ENCODE measurements around the gene PLXNB3. TPM values are rescaled to one million over a fixed set of nuclear protein-coding genes. Genes with fewer than 3 reads are reported as not detected.
A peak's percentile ranks its signal among the peaks of the same experiment; 100 is the strongest.

The PLXNB3 gene
- total and polyA plus RNA-seq, 5 experiments from 2014 or later, result 0.34 to 0.41 TPM; not detected in 3

- no peaks in the 10 kb centered on the region for H3K4me1 Mint-ChIP-seq
- DNase-seq, result no peak
- POLR2A ChIA-PET, result no interaction called here
- H3K9me3 Mint-ChIP-seq, result no peaks in the 10 kb centered on the region
- H3K27ac Mint-ChIP-seq, result no peak overlapping the region
- H3K36me3 Mint-ChIP-seq, result no peaks in the 10 kb centered on the region
- H3K27me3 Mint-ChIP-seq, result no peaks in the 10 kb centered on the region
- H3K4me3 Mint-ChIP-seq, result no peak overlapping the region
- no peak for ATAC-seq
Observed at GRCh38 chrX:153773741-153774575, 9.9 kb downstream of the PLXNB3 start.

- no peaks in the 10 kb centered on the region for H3K27me3 Mint-ChIP-seq
- no peak overlapping the region for H3K27ac Mint-ChIP-seq
- H3K4me1 Mint-ChIP-seq, result peaks cover 0 to 2% (median 1%) of the 10 kb centered on the region in 4 donors
- ATAC-seq, result no peak
- POLR2A ChIA-PET, result no interaction called here
- DNase-seq, result no peak
- H3K36me3 Mint-ChIP-seq, result no peaks in the 10 kb centered on the region
- no peak overlapping the region for H3K4me3 Mint-ChIP-seq
- H3K9me3 Mint-ChIP-seq, result no peaks in the 10 kb centered on the region
Observed at GRCh38 chrX:153774576-153775292, 10.7 kb downstream of the PLXNB3 start.

- Mint-ChIP-seq H3K9me3 (no peaks in the 10 kb centered on the region), H3K27ac (no peak overlapping the region), H3K36me3 (no peaks in the 10 kb centered on the region), H3K27me3 (no peaks in the 10 kb centered on the region), H3K4me1 (peaks cover 6 to 10% (median 8%) of the 10 kb centered on the region in 4 donors), H3K4me3 (no peak overlapping the region)
- POLR2A ChIA-PET, result no interaction called here
- DNase-seq, result no peak
- no peak for ATAC-seq
Observed at GRCh38 chrX:153775293-153776119, 11.5 kb downstream of the PLXNB3 start.

- POLR2A ChIA-PET, result no interaction called here
- ATAC-seq (no peak), DNase-seq (no peak)
- H3K27ac Mint-ChIP-seq, result no peak overlapping the region
- H3K9me3 Mint-ChIP-seq, result no peaks in the 10 kb centered on the region
- peaks cover 6 to 10% (median 8%) of the 10 kb centered on the region in 4 donors for H3K4me1 Mint-ChIP-seq
- H3K36me3 Mint-ChIP-seq, result no peaks in the 10 kb centered on the region
- no peak overlapping the region for H3K4me3 Mint-ChIP-seq
- no peaks in the 10 kb centered on the region for H3K27me3 Mint-ChIP-seq
Observed at GRCh38 chrX:153776120-153776599, 12.1 kb downstream of the PLXNB3 start.

GRCh38 chrX:153776611-153777045 is 12.6 kb downstream of the PLXNB3 start:
- no peaks in the 10 kb centered on the region for H3K27me3 Mint-ChIP-seq
- POLR2A ChIA-PET, result no interaction called here
- no peak for DNase-seq
- peaks cover 6 to 10% (median 8%) of the 10 kb centered on the region in 4 donors for H3K4me1 Mint-ChIP-seq
- ATAC-seq, result no peak
- H3K4me3 Mint-ChIP-seq, result no peak overlapping the region
- no peaks in the 10 kb centered on the region for H3K36me3 Mint-ChIP-seq
- no peak overlapping the region for H3K27ac Mint-ChIP-seq
- H3K9me3 Mint-ChIP-seq, result no peaks in the 10 kb centered on the region

GRCh38 chrX:153777261-153778090 is 13.4 kb downstream of the PLXNB3 start:
- no peaks in the 10 kb centered on the region for H3K27me3 Mint-ChIP-seq
- no peak overlapping the region for H3K4me3 Mint-ChIP-seq
- DNase-seq, result no peak
- POLR2A ChIA-PET, result no interaction called here
- no peak overlapping the region for H3K27ac Mint-ChIP-seq
- H3K4me1 Mint-ChIP-seq, result peaks cover 6 to 10% (median 8%) of the 10 kb centered on the region in 4 donors
- ATAC-seq, result no peak
- no peaks in the 10 kb centered on the region for H3K36me3 Mint-ChIP-seq
- H3K9me3 Mint-ChIP-seq, result no peaks in the 10 kb centered on the region

GRCh38 chrX:153778181-153778580 is 14.1 kb downstream of the PLXNB3 start:
- Mint-ChIP-seq H3K27me3 (no peaks in the 10 kb centered on the region), H3K4me1 (peaks cover 6 to 10% (median 8%) of the 10 kb centered on the region in 4 donors), H3K27ac (no peak overlapping the region), H3K4me3 (no peak overlapping the region), H3K36me3 (no peaks in the 10 kb centered on the region), H3K9me3 (no peaks in the 10 kb centered on the region)
- DNase-seq (no peak), ATAC-seq (no peak)
- POLR2A ChIA-PET, result no interaction called here

GRCh38 chrX:153778684-153779101 is 14.6 kb downstream of the PLXNB3 start:
- DNase-seq, result no peak
- no peaks in the 10 kb centered on the region for H3K27me3 Mint-ChIP-seq
- H3K4me3 Mint-ChIP-seq, result no peak overlapping the region
- POLR2A ChIA-PET, result no interaction called here
- H3K9me3 Mint-ChIP-seq, result no peaks in the 10 kb centered on the region
- H3K4me1 Mint-ChIP-seq, result peaks cover 6 to 10% (median 8%) of the 10 kb centered on the region in 4 donors
- no peak for ATAC-seq
- H3K36me3 Mint-ChIP-seq, result no peaks in the 10 kb centered on the region
- H3K27ac Mint-ChIP-seq, result no peak overlapping the region

GRCh38 chrX:153779891-153780677 is 16.0 kb downstream of the PLXNB3 start:
- POLR2A ChIA-PET, result no interaction called here
- Mint-ChIP-seq H3K4me1 (peaks cover 6 to 10% (median 8%) of the 10 kb centered on the region in 4 donors), H3K4me3 (peak overlapping the region in 7 of 10 donors; percentile 4 to 78 (median 18)), H3K36me3 (no peaks in the 10 kb centered on the region), H3K27me3 (no peaks in the 10 kb centered on the region), H3K9me3 (no peaks in the 10 kb centered on the region), H3K27ac (peak overlapping the region in 3 of 10 donors; percentile 43 to 66 (median 64))
- ATAC-seq, result no peak
- DNase-seq, result no peak

- no peaks in the 10 kb centered on the region for H3K36me3 Mint-ChIP-seq
- H3K4me3 Mint-ChIP-seq, result peak within 1 kb of the TSS in 7 of 10 donors; percentile 4 to 78 (median 18)
- ATAC-seq (peak in 1 of 2 donors; percentile 35), DNase-seq (no peak)
- H3K27ac Mint-ChIP-seq, result peak within 1 kb of the TSS in 3 of 10 donors; percentile 43 to 66 (median 64)
- H3K27me3 Mint-ChIP-seq, result no peaks in the 10 kb centered on the region
- POLR2A ChIA-PET, result no interaction called here
- H3K9me3 Mint-ChIP-seq, result no peaks in the 10 kb centered on the region
- peaks cover 6 to 10% (median 8%) of the 10 kb centered on the region in 4 donors for H3K4me1 Mint-ChIP-seq
Observed at GRCh38 chrX:153780678-153781427, 16.8 kb downstream of the PLXNB3 start, which contains the start of gene SRPK3. Gene SRPK3 (plus strand): TSS chrX:153781041. CDS start chrX:153781087, 46 bp downstream.

Data from naive thymus-derived CD8-positive, alpha-beta T cell (primary cell).